Measurements from ENCODE around the gene SIMC1. TPM values are rescaled to one million over a fixed set of nuclear protein-coding genes. Genes with fewer than 3 reads are reported as not detected.
"Not testable (repeated sequence)": the region's sequence is repeated elsewhere in the genome, so short reads cannot be mapped to it uniquely, and the experiment has no call there.

Gene SIMC1
- total RNA-seq, 1 experiment from 2014 or later, result 19.7 TPM

GRCh38 chr5:176235155-176235554 lies 3.1 kb upstream of the SIMC1 start:
- DNase-seq (ENCODE audit: low read depth, low spot score), result peak; percentile 27
- TF ChIP-seq CTCF (IDR thresholded peaks at IDR 0.05 in 2 of 3, conservative IDR thresholded peaks at IDR 0.05 in 1 of 3; ENCODE audit: borderline replicate concordance in 1 of 3, insufficient read depth in 1 of 3, low read depth in 2 of 3, low read length in 2 of 3) (peak; percentile 29 to 35 (median 30); a peak in 3 of 6 replicates), RAD21 (IDR thresholded peaks at IDR 0.05; ENCODE audit: low read depth) (peak; percentile 63)
- H3K36me3 ChIP-seq (ENCODE audit: control insufficient read depth in 1 of 2, insufficient read depth in 2 of 2, low read length in 2 of 2); intact Hi-C loops (cut with micrococcal nuclease); H2AFZ ChIP-seq (ENCODE audit: low read depth, low read length, poor library complexity, severe bottlenecking); BruUV-seq (replicated peaks); H3K4me3 ChIP-seq (replicated peaks in 1 of 2; ENCODE audit: low read depth in 1 of 2, low read length in 2 of 2); H3K79me2 ChIP-seq (ENCODE audit: insufficient read depth, low read length); H3K9me3 ChIP-seq (ENCODE audit: control insufficient read depth in 1 of 2, insufficient read depth in 1 of 2, low read depth in 1 of 2, low read length in 2 of 2); H4K20me1 ChIP-seq (ENCODE audit: insufficient read depth); H3K4me2 ChIP-seq (ENCODE audit: low read length); H3K27ac ChIP-seq (ENCODE audit: low read depth, low read length); RAD21 ChIA-PET (ENCODE audit: low non-redundant PET in 1 of 2, low total read pairs in 2 of 2, uncharacterized antibody in 2 of 2, unreplicated experiment in 2 of 2); H3K4me1 ChIP-seq (ENCODE audit: control insufficient read depth in 1 of 2, insufficient read depth in 2 of 2, low read length in 2 of 2); H3K9me2 ChIP-seq (ENCODE audit: insufficient read depth); CTCF ChIA-PET; POLR2A ChIA-PET; H3K9ac ChIP-seq (ENCODE audit: low read length); H3K27me3 ChIP-seq (ENCODE audit: insufficient read depth, low read length): not testable (repeated sequence)
- ATAC-seq, result peak; percentile 67

GRCh38 chr5:176238645-176239283 lies 540 bp downstream of the SIMC1 start:
- Histone ChIP-seq H3K4me3 (replicated peaks in 1 of 2; ENCODE audit: low read depth in 1 of 2, low read length in 2 of 2) (peak overlapping the region; percentile 28 to 44; a peak in 2 of 4 replicates), H3K4me2 (ENCODE audit: low read length) (peak overlapping the region; percentile 47; the same call in 1 of the 2 replicates), H3K9ac (ENCODE audit: low read length) (peak overlapping the region; percentile 45; the same call in 1 of the 2 replicates)
- RAD21 ChIA-PET (ENCODE audit: low non-redundant PET in 1 of 2, low total read pairs in 2 of 2, uncharacterized antibody in 2 of 2, unreplicated experiment in 2 of 2); H3K36me3 ChIP-seq (ENCODE audit: control insufficient read depth in 1 of 2, insufficient read depth in 2 of 2, low read length in 2 of 2); POLR2A ChIA-PET; H3K4me1 ChIP-seq (ENCODE audit: control insufficient read depth in 1 of 2, insufficient read depth in 2 of 2, low read length in 2 of 2); H3K27ac ChIP-seq (ENCODE audit: low read depth, low read length); H3K79me2 ChIP-seq (ENCODE audit: insufficient read depth, low read length); intact Hi-C loops (cut with micrococcal nuclease); H2AFZ ChIP-seq (ENCODE audit: low read depth, low read length, poor library complexity, severe bottlenecking); CTCF ChIA-PET; H3K9me3 ChIP-seq (ENCODE audit: control insufficient read depth in 1 of 2, insufficient read depth in 1 of 2, low read depth in 1 of 2, low read length in 2 of 2); BruUV-seq (replicated peaks); H3K27me3 ChIP-seq (ENCODE audit: insufficient read depth, low read length); H3K9me2 ChIP-seq (ENCODE audit: insufficient read depth); H4K20me1 ChIP-seq (ENCODE audit: insufficient read depth); DNase-seq (ENCODE audit: low read depth, low spot score): not testable (repeated sequence)
- ATAC-seq, result peak; percentile 47

GRCh38 chr5:176239304-176239703 lies 1.1 kb downstream of the SIMC1 start:
- DNase-seq (ENCODE audit: low read depth, low spot score); H3K36me3 ChIP-seq (ENCODE audit: control insufficient read depth in 1 of 2, insufficient read depth in 2 of 2, low read length in 2 of 2); CTCF ChIA-PET; POLR2A ChIA-PET; H3K4me1 ChIP-seq (ENCODE audit: control insufficient read depth in 1 of 2, insufficient read depth in 2 of 2, low read length in 2 of 2); H3K9ac ChIP-seq (ENCODE audit: low read length); H3K4me2 ChIP-seq (ENCODE audit: low read length); ATAC-seq; H3K4me3 ChIP-seq (replicated peaks in 1 of 2; ENCODE audit: low read depth in 1 of 2, low read length in 2 of 2); H2AFZ ChIP-seq (ENCODE audit: low read depth, low read length, poor library complexity, severe bottlenecking); H4K20me1 ChIP-seq (ENCODE audit: insufficient read depth); H3K27me3 ChIP-seq (ENCODE audit: insufficient read depth, low read length); H3K9me2 ChIP-seq (ENCODE audit: insufficient read depth); H3K9me3 ChIP-seq (ENCODE audit: control insufficient read depth in 1 of 2, insufficient read depth in 1 of 2, low read depth in 1 of 2, low read length in 2 of 2); intact Hi-C loops (cut with micrococcal nuclease); RAD21 ChIA-PET (ENCODE audit: low non-redundant PET in 1 of 2, low total read pairs in 2 of 2, uncharacterized antibody in 2 of 2, unreplicated experiment in 2 of 2); H3K79me2 ChIP-seq (ENCODE audit: insufficient read depth, low read length); BruUV-seq (replicated peaks); H3K27ac ChIP-seq (ENCODE audit: low read depth, low read length): not testable (repeated sequence)

GRCh38 chr5:176244318-176244717 lies 6.1 kb downstream of the SIMC1 start:
- DNase-seq (ENCODE audit: low read depth, low spot score); RAD21 ChIA-PET (ENCODE audit: low non-redundant PET in 1 of 2, low total read pairs in 2 of 2, uncharacterized antibody in 2 of 2, unreplicated experiment in 2 of 2); intact Hi-C loops (cut with micrococcal nuclease): not testable (repeated sequence)

More at GRCh38 chr5:176244318-176244717, 6.1 kb downstream of the SIMC1 start:
- H3K9me3 ChIP-seq (ENCODE audit: control insufficient read depth in 1 of 2, insufficient read depth in 1 of 2, low read depth in 1 of 2, low read length in 2 of 2); H3K27me3 ChIP-seq (ENCODE audit: insufficient read depth, low read length); CTCF ChIA-PET; H3K4me2 ChIP-seq (ENCODE audit: low read length); H3K9me2 ChIP-seq (ENCODE audit: insufficient read depth); H2AFZ ChIP-seq (ENCODE audit: low read depth, low read length, poor library complexity, severe bottlenecking); H3K4me3 ChIP-seq (replicated peaks in 1 of 2; ENCODE audit: low read depth in 1 of 2, low read length in 2 of 2); H3K4me1 ChIP-seq (ENCODE audit: control insufficient read depth in 1 of 2, insufficient read depth in 2 of 2, low read length in 2 of 2); H3K27ac ChIP-seq (ENCODE audit: low read depth, low read length); H3K36me3 ChIP-seq (ENCODE audit: control insufficient read depth in 1 of 2, insufficient read depth in 2 of 2, low read length in 2 of 2); H3K9ac ChIP-seq (ENCODE audit: low read length); ATAC-seq; H3K79me2 ChIP-seq (ENCODE audit: insufficient read depth, low read length); BruUV-seq (replicated peaks); POLR2A ChIA-PET; H4K20me1 ChIP-seq (ENCODE audit: insufficient read depth): not testable (repeated sequence)
